Liver (tissue), 2 donors: Measurements from ENCODE around the gene VSX2.

ENCODE experiments used
- CTCF ChIP-seq: fragments of 150-350 bp; IDR thresholded peaks from 2 replicates; pipeline ENCODE4 v1.5.1; 2017; ENCODE audit warnings: improper control_type of control experiment, low read depth, low read length; ENCODE audit not compliant: missing input control
- FOXA1 ChIP-seq: IDR thresholded peaks from 2 replicates; pipeline ENCODE4 v1.6.1; 2016; ENCODE audit warnings: antibody characterized with exemption
- YY1 ChIP-seq: IDR thresholded peaks from 2 replicates; pipeline ENCODE4 v1.6.1; 2016; ENCODE audit warnings: antibody characterized with exemption, mild to moderate bottlenecking
- donor health status: healthy.

- no peak for TF ChIP-seq FOXA1
- no peak for TF ChIP-seq YY1
- TF ChIP-seq CTCF = no peak
Observed at GRCh38 chr14:74265301-74265965, 26.2 kb downstream of the VSX2 start.
